Measurements from ENCODE around the gene SYT14. TPM values are rescaled to one million over a fixed set of nuclear protein-coding genes. Genes with fewer than 3 reads are reported as not detected.
"Not testable (repeated sequence)": the region's sequence is repeated elsewhere in the genome, so short reads cannot be mapped to it uniquely, and the experiment has no call there.

SYT14 gene
- total RNA-seq, 4 donors from 2014 or later: 0.98 to 4.2 (median 2.0) TPM

DNA sequence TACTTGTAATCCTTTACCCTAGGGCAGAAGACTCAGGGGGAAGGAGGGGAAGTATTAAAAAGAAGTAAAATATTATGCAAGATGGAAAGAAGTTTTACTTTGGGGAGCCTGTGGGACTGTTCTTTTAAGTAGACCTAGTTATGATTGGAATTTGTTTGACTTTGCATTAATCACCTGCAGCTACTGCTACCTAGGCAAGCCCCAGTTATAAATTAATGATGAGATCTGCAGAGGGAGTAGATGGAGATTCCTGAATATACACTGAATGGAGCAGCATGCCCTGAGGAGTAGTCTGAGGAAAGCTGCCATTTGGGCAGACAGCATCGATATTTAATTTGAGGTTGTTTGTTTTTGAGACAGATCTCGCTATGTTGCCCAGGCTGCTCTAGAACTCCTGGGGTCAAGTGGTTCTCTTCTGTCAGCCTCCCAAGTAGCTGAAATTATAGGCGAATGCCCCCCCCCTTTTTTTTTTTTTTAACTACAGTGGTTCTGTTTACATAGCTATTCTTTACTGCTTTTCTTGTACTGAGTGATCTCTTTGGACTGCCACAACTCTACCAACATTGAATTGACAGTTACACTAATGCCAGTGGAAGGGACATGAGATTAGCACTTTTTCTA, 213.1 kb downstream of the SYT14 start:
- no peak overlapping the region for H3K27ac ChIP-seq
- no peaks in the 10 kb centered on the region for H3K27me3 ChIP-seq
- TF ChIP-seq CTCF (IDR thresholded peaks at IDR 0.05) (no peak), POLR2A (IDR thresholded peaks at IDR 0.05) (no peak), EP300 (IDR thresholded peaks at IDR 0.05) (no peak)
- H3K4me1 ChIP-seq: no peaks in the 10 kb centered on the region
- H3K4me3 ChIP-seq: no peak overlapping the region
- no peak for DNase-seq (ENCODE audit: low spot score in 2 of 2)
- H3K9me3 ChIP-seq: no peaks in the 10 kb centered on the region
- 58 to 68% methylated on average over 3 of the region's 3 CpGs for WGBS, 2 donors
- H3K36me3 ChIP-seq: no peaks in the 10 kb centered on the region

DNA sequence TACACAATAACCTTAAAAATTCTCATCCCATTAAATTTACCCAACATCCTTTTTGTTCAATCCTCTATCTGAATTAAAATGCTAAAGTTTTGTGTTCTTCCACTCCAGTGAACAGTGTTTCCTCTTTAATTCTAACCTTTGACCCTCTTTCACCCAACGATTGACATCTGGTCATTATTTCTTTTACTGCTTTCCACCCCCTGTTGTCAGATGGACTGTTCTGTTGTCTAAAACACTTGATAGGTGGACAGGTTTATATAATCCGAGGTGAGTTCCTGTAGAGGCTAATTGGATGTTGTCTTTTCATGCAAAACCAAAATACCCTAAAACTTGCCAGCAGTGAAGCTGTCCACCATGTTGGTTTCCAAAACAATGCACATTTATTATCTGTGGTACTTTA, 221.2 kb downstream of the SYT14 start:
- Histone ChIP-seq H3K36me3 (no peaks in the 10 kb centered on the region), H3K27ac (no peak overlapping the region), H3K9me3 (no peaks in the 10 kb centered on the region), H3K4me1 (no peaks in the 10 kb centered on the region), H3K27me3 (no peaks in the 10 kb centered on the region), H3K4me3 (no peak overlapping the region)
- TF ChIP-seq CTCF (IDR thresholded peaks at IDR 0.05) (no peak), EP300 (IDR thresholded peaks at IDR 0.05) (no peak), POLR2A (IDR thresholded peaks at IDR 0.05) (no peak)
- DNase-seq (ENCODE audit: low spot score in 2 of 2): no peak
- 18 to 26% methylated on average over 2 of the region's 2 CpGs for WGBS, 2 donors

DNA sequence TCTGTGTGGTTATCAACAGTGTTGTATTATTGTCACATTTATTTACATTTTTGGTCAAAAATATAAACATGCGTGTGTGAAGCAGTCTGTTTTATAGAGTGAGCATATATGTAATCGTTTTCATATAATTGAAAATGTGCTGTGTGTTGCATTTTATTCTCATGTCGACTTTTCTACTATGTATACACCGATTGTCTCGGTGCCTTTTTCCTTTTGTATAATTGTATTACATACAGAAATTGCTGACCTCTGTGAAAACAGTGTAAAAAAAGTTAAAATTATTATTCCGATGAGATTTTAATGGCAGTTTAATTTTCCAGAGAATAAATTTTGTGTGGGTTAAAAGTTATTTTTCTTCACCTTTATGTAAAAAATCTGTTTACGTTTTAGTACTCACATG, 232.2 kb downstream of the SYT14 start:
- DNase-seq (ENCODE audit: low spot score in 2 of 2): no peak
- H3K4me1 ChIP-seq: no peaks in the 10 kb centered on the region
- H3K4me3 ChIP-seq: no peak overlapping the region
- 67 to 82% methylated on average over 7 of the region's 7 CpGs for WGBS, 2 donors
- H3K27me3 ChIP-seq: no peaks in the 10 kb centered on the region
- no peaks in the 10 kb centered on the region for H3K36me3 ChIP-seq
- no peaks in the 10 kb centered on the region for H3K9me3 ChIP-seq
- H3K27ac ChIP-seq: no peak overlapping the region
- TF ChIP-seq EP300 (IDR thresholded peaks at IDR 0.05) (no peak), POLR2A (IDR thresholded peaks at IDR 0.05) (no peak), CTCF (IDR thresholded peaks at IDR 0.05) (no peak)

GRCh38 chr1:210174133-210174532, 236.1 kb downstream of the SYT14 start:
- no peaks in the 10 kb centered on the region for H3K36me3 ChIP-seq
- WGBS, 2 donors: 88 to 89% methylated on average over 8 of the region's 8 CpGs
- H3K4me1 ChIP-seq: no peaks in the 10 kb centered on the region
- no peak overlapping the region for H3K27ac ChIP-seq
- no peak for DNase-seq (ENCODE audit: low spot score in 2 of 2)
- H3K4me3 ChIP-seq: no peak overlapping the region
- H3K27me3 ChIP-seq: no peaks in the 10 kb centered on the region
- no peak for TF ChIP-seq EP300 (IDR thresholded peaks at IDR 0.05)
- no peak for TF ChIP-seq POLR2A (IDR thresholded peaks at IDR 0.05)
- no peak for TF ChIP-seq CTCF (IDR thresholded peaks at IDR 0.05)
- H3K9me3 ChIP-seq: no peaks in the 10 kb centered on the region

DNA sequence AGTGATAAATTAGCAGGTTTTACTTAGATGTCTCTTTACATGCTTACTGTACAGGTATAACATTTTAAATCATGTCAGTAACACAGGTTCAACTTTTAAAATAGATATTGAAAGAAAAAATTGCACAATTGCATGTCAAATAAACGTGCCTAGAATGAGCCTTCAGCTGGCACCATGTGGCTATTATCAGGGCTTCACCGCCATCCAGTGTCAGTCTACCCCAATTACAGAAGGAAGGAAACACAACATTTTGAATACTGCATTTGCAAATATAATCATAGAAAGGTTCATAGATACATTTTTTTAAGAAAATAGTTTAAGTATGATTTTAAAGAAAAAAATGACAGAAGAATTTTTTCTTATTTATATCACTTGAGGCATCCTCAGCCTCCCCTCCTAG, 247.0 kb downstream of the SYT14 start:
- Histone ChIP-seq H3K4me1 (no peaks in the 10 kb centered on the region), H3K27ac (no peak overlapping the region), H3K9me3 (no peaks in the 10 kb centered on the region), H3K36me3 (no peaks in the 10 kb centered on the region), H3K27me3 (no peaks in the 10 kb centered on the region), H3K4me3 (no peak overlapping the region)
- TF ChIP-seq EP300 (IDR thresholded peaks at IDR 0.05): no peak
- no peak for TF ChIP-seq CTCF (IDR thresholded peaks at IDR 0.05)
- no peak for TF ChIP-seq POLR2A (IDR thresholded peaks at IDR 0.05)
- 57 to 60% methylated on average over 2 of the region's 2 CpGs for WGBS, 2 donors
- DNase-seq (ENCODE audit: low spot score in 2 of 2): no peak

DNA sequence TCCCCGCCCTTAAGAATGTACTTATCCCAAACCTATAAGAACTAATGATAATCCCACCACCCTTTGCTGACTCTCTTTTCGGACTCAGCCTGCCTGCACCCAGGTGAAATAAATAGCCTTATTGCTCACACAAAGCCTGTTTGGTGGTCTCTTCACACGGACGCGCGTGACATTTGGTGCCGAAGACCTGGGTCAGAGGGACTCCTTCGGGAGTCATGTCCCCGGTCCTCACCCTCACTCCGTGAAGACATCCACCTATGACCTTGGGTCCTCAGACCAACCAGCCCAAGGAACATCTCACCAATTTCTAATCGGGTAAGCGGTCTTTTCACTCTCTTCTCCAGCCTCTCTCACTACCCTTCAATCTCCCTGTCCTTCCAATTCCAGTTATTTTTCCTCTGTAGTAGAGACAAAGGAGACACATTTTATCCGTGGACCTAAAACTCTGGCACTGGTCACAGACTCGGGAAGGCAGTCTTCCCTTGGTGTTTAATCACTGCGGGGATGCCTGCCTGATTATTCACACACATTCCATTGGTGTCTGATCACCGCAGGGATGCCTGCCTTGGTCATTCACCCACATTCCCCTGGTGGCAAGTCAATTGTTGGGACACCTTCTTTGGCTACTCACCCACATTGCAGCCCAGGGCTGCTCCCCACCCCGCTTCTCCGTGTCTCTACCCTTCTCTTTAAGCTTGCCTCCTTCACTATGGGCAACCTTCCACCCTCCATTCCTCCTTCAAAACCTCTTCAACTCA, 250.0 kb downstream of the SYT14 start:
- H3K4me3 ChIP-seq; H3K27me3 ChIP-seq; H3K4me1 ChIP-seq; H3K9me3 ChIP-seq; H3K36me3 ChIP-seq; H3K27ac ChIP-seq; DNase-seq (ENCODE audit: low spot score in 2 of 2): not testable (repeated sequence)
- 87 to 92% methylated on average over 18 of the region's 18 CpGs for WGBS, 2 donors

Measured in tibial nerve (tissue), 4 donors.